SK-N-MC (cell line): ENCODE measurements around the gene PDE4DIP.
"Not testable (repeated sequence)": the region's sequence is repeated elsewhere in the genome, so short reads cannot be mapped to it uniquely, and the experiment has no call there.

Experiments used
- DNase-seq: peaks from one replicate; pipeline ENCODE4 v3.0.0-alpha.2; 2011; ENCODE audit warnings: low read depth, low spot score
- H3K27ac ChIP-seq: fragments of 200-600 bp; sonication (generic); 2 replicates; pipeline ENCODE4 v1.5.1; 2016; ENCODE audit warnings: mixed run types
- H3K36me3 ChIP-seq: fragments of 200-600 bp; sonication (generic); 2 replicates; pipeline ENCODE4 v1.6.1; 2017; ENCODE audit warnings: antibody characterized with exemption, low read length, mixed read lengths; ENCODE audit not compliant: insufficient read depth
- H3K4me3 ChIP-seq: fragments of 200-600 bp; sonication (generic); 2 replicates; pipeline ENCODE4 v1.5.1; 2016
- H3K9ac ChIP-seq: fragments of 200-600 bp; sonication (generic); 2 replicates; pipeline ENCODE4 v1.8.0; 2017; ENCODE audit warnings: mixed run types, mixed read lengths; ENCODE audit not compliant: insufficient read length
- H3K9me3 ChIP-seq: fragments of 200-600 bp; sonication (generic); 2 replicates; pipeline ENCODE4 v1.6.1; 2017; ENCODE audit warnings: low read depth, mild to moderate bottlenecking, antibody characterized with exemption, low read length, moderate library complexity, mixed read lengths

The PDE4DIP gene

DNA sequence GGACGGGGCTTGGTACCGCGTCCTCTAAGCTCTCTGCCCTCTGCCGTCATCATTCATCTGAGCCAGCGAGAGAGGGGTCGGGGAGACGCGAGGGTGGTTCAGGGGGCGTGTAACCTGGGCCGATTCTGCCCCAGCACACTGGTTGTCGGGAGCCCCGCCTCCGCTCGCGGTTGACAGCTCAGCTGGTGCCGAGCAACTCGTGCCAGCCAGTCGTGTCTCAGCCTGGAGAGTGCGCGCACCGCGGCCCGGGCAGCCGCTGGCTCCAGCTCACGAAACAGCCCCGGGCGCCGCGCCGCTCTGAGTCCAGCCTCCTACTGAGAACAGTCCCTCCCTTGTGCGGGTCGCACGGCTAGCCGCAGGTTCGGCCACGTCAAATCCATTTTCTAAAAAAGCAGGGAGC, at the start of gene PDE4DIP:
Gene PDE4DIP, plus strand, starts transcription at position 209 of the 400 bp plus-strand sequence. CDS start 347 bp downstream, outside the sequence.
- H3K36me3 ChIP-seq, H3K9me3 ChIP-seq, DNase-seq, H3K9ac ChIP-seq, H3K4me3 ChIP-seq, H3K27ac ChIP-seq: not testable (repeated sequence)

DNA sequence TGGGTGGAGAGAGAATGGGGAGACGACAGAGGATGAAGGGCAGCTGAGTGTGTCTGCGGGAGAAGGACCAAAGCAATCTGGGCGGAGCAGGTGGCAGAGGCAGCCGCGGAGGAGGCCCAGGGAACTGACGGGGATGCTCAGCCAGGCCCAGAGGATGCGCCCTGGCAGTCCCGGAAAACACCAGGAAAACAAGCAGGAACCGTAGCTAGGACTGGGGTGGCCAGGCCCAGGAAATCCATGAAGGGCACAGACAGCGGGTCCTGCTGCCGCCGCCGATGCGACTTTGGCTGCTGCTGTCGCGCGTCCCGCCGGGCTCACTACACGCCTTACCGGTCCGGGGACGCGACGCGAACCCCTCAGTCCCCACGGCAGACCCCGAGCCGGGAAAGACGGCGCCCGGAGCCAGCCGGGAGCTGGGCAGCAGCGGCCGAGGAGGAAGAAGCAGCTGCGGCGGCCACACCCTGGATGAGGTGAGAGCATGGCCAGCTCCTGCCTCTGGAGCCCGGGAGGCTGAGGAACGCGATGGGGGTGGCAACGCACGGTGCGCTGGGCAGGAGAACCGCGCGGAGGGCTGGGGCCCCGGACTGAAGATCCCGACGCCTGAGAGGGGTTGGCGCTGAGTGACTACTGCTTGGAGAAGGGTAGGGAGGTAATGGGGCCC, 35.8 kb upstream of the PDE4DIP start:
- not testable (repeated sequence) for H3K27ac ChIP-seq, H3K36me3 ChIP-seq, H3K9ac ChIP-seq, DNase-seq, H3K9me3 ChIP-seq, H3K4me3 ChIP-seq

DNA sequence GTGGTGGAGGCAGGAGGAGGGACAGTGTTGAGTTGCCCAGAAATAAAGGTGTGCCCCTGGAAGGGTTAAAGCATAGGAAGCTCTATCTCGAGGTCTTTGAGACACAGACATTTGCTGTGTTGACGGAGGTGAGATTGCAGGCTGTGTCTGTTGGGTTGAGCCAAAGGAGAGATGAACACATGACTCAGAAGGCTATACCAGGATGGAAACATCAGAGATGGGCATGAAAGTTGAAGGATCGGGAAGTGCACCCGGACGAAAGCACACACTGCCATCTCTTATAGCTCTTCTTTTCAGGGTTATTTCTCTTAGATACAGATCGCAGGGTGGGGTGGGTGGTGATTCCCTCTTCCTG, 35.3 kb upstream of the PDE4DIP start:
- H3K9ac ChIP-seq, H3K9me3 ChIP-seq, H3K4me3 ChIP-seq, H3K36me3 ChIP-seq, H3K27ac ChIP-seq, DNase-seq: not testable (repeated sequence)

DNA sequence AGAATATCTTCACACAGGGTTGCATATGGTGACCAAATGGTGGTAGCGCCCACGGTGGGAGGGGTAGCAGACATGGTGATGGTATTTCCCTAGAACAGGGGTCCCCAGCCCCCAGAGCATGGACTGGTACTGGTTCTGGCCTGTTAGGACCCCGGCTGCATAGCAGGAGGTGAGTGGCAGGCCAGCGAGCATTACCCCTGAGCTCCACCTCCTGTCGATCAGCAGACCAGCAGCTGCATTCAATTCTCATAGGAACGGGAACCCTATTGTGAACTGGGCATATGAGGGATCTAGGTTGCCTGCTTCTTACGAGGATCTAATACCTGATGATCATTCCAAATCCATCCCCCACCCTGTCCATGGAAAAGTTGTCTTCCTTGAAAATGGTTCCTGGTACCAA, 22.0 kb upstream of the PDE4DIP start:
- DNase-seq, H3K36me3 ChIP-seq, H3K9ac ChIP-seq, H3K27ac ChIP-seq, H3K4me3 ChIP-seq, H3K9me3 ChIP-seq: not testable (repeated sequence)

DNA sequence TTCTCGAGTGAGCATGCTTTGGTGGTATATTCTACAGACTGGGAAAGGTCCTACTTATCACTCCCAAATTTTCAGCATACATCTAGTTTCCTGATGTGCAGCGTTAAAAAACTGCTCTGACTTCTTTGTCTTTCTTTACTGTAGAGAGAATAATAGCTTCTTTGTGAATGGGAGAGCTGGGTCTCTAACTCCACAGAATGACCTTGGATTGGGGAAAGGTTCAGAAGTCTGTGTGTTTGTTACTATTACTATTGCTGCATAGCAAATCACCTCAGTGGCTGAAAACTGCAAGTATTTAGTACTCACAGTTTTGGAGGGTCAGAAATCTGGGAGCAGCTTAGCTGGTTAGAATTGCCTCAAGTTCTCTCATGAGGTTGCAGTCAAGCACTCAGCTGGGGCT, 20.4 kb upstream of the PDE4DIP start:
- H3K4me3 ChIP-seq, H3K9me3 ChIP-seq, H3K27ac ChIP-seq, H3K9ac ChIP-seq, DNase-seq, H3K36me3 ChIP-seq: not testable (repeated sequence)

DNA sequence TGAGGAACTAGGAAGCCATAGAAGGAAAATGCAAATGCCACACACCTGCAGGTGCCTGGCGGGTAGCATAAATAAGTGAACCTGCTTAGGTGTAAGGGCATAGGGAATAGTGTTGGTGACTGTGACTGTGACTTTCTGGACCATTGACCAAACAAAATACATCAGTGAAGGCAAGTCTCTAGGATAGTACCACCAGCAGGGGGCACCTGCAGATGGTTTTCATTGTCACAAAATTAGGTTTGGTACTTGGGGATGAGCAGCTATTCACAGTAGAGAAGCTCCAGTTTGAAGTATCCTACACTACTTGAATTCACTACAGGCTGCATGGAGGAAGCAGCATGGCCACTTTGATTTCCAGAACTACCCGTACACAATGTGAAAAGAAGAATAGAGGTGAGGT, 19.2 kb upstream of the PDE4DIP start:
- H3K36me3 ChIP-seq, H3K4me3 ChIP-seq, H3K27ac ChIP-seq, H3K9ac ChIP-seq, H3K9me3 ChIP-seq, DNase-seq: not testable (repeated sequence)

DNA sequence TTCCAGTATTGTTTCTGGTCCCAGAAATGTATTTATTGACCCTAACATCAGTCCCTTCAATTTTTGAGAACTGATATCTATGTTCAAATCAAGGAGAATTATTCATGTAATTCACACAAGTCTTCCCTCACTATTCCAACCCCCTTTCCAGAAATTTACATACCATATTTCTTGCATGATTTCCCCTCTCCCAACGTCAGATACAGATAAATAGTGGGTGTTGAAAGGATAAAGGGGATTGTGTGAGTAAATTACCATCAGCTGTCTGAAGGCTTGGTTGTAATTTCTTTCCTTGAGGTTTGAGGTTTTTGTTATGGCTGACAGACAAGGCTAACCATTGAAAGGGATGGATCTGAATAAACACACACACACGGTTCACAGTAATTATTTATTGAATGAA, 15.7 kb upstream of the PDE4DIP start:
- not testable (repeated sequence) for H3K9ac ChIP-seq

DNA sequence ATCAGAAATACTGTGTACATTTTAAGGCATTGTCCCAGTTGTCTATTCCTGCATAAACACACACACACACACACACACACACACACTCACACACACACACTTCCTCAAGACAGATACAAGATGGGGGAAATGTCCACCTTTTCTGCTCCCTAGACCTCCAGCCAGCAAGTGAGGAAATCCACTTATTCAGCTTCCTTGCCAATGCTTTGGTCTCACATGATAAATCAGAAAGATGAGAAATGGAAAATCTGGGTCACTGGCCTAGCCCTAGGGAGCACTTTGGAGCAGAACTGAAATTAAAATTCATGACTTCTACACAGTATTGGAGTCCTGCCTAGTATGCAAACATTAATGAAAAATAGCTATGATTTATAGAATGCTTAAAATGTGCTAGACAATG, 15.3 kb upstream of the PDE4DIP start:
- not testable (repeated sequence) for H3K36me3 ChIP-seq, H3K9me3 ChIP-seq, H3K9ac ChIP-seq, DNase-seq, H3K4me3 ChIP-seq, H3K27ac ChIP-seq

More for the DNA sequence above, 15.7 kb upstream of the PDE4DIP start:
- H3K4me3 ChIP-seq, H3K27ac ChIP-seq, DNase-seq, H3K9me3 ChIP-seq, H3K36me3 ChIP-seq: not testable (repeated sequence)

DNA sequence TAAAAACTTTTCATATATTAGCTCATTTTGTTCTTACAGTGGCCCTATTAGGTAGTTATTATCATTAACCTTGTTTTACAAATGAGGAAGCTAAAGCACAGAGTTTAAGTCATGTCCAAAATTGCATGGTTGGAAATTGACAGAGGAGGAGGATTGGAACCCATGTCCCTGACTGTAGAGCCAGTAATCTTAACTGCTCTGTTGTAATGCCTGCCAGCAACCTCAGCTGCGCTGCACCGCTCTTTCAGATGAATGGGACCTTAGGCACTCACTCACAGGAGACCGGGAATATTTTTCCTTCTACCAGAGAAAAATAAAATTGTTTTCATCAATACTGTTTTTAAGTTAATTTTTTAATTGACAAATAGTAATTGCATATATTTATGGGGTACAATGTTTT, 14.9 kb upstream of the PDE4DIP start:
- DNase-seq, H3K9ac ChIP-seq, H3K36me3 ChIP-seq, H3K4me3 ChIP-seq, H3K9me3 ChIP-seq, H3K27ac ChIP-seq: not testable (repeated sequence)

DNA sequence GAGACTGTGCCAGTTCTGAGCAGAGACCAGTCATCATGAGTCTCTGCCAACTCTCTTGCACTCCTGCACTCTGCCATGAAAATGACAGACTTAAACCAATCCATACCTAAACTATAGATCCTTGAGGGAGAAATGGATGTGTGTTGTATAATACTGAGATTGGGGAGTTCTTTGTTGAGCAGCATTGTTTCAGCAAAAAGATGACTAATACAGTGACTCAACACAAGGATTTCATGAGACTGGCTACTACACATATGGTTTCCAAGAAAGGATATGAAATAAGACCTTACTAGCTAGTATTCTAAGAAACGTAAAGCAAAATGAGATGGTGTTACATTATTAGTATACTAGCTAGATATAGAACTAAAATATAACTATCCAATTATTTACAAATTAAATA, 3.0 kb upstream of the PDE4DIP start:
- not testable (repeated sequence) for H3K27ac ChIP-seq, H3K4me3 ChIP-seq, DNase-seq, H3K36me3 ChIP-seq, H3K9ac ChIP-seq, H3K9me3 ChIP-seq

DNA sequence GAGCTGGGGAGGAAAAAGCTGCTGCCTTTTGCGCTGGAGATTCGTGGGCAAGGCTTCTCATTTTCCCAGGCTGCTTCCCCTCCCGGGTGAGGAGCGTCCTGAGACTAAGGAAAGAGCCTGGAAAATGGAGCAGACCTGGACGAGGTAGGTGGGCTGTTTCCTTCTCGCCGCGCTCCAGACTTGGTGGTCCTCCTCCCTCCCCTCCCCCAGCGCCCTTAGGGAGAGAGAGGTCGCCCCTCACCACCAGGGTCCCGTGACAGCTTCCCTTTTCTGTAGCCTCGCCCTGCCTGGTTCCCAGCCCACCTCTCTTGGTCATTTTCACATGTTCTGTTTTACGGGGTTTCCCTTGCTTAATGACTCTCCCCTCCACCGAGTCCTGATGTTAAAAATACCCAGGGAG, 423 bp downstream of the PDE4DIP start:
- DNase-seq, H3K9me3 ChIP-seq, H3K4me3 ChIP-seq, H3K36me3 ChIP-seq, H3K9ac ChIP-seq, H3K27ac ChIP-seq: not testable (repeated sequence)

DNA sequence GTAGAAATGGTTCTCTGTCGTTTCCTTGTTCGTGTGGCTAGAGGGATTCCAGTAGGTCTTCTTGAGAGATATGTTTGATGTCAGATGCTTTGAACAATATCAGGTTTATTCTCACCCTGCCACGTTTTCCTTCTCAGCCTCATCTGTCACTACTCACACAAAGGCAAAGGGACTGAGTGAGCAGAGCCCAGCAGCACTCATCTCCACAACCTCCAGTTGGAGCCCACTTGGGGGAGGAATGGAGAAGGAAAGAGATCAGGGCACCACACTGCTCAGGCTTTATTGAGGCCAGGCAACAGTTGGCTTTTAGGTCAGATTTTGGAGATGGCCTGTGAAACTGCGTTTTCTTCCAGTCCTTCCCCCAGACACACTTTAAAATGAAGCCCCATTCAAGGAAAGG, 840 bp downstream of the PDE4DIP start:
- not testable (repeated sequence) for H3K9me3 ChIP-seq, H3K36me3 ChIP-seq, H3K4me3 ChIP-seq, H3K27ac ChIP-seq, DNase-seq, H3K9ac ChIP-seq

DNA sequence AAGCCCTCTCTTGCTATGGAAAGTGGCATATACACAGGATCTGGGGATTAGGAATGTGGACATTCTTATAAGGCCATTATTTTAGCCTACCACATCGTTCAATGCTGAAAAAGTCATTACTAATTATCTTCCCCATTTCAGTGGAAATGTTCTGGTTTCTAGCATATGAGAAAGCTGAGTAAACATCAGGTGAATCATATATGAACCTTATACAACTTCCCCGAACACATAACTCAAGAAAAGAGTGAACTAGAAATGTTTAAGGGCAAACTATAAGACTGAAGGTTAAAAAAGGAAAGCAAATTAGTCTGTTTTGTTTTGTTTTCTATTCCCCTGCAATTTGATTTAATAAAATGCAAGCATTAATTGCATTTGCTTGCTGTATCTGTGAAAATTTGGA, 6.1 kb downstream of the PDE4DIP start:
- H3K4me3 ChIP-seq, H3K9me3 ChIP-seq, H3K9ac ChIP-seq, H3K27ac ChIP-seq, H3K36me3 ChIP-seq, DNase-seq: not testable (repeated sequence)

DNA sequence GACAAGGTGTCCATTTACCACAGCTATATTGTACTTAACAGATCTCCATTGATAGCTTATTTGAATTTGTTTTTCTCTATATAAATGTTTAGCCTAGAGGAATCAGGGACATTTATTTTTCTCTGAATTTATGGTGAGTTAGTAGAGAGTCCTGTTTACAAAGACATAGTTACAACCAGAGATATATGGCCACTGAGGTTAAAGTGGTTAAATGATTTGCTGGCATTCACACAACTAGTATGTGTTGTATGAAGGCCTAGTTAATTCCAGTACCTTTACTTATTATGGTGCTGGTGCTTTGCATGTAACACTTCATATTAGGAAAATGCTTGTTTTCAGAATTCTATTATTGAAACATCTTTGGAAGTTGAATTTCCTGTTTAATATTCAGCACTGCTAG, 6.6 kb downstream of the PDE4DIP start:
- DNase-seq, H3K9me3 ChIP-seq, H3K9ac ChIP-seq, H3K36me3 ChIP-seq, H3K27ac ChIP-seq, H3K4me3 ChIP-seq: not testable (repeated sequence)

DNA sequence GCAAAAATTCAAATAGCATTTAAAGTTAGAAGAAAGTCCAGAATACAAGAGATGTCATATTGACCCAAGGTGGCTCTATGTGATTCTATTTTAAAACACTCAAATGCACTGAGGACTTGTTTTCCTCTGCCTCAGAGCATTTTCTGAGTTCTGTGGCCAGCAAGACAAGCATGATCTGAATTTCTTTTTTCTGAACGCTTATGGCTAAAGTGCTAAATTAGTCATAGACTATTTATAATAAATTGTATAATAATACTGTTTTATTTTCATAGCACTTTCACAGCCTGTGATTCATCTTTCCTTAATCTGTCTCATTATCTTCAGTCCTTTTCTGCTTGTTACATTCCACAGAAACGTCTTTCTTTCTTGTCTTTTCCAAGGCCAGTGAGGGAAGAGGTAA, 7.5 kb downstream of the PDE4DIP start:
- not testable (repeated sequence) for H3K9ac ChIP-seq, H3K9me3 ChIP-seq, DNase-seq, H3K36me3 ChIP-seq, H3K4me3 ChIP-seq, H3K27ac ChIP-seq
